ENCODE measurements around the gene KCNIP4.

GRCh38 chr4:21964762-21965319 is 16.3 kb upstream of the KCNIP4 start:
- TF ChIP-seq CTCF (IDR thresholded peaks at IDR 0.05), result no peak
- TF ChIP-seq EZH2 (IDR thresholded peaks at IDR 0.05), result no peak
